ENCODE results near the gene ZFYVE19. TPM values are rescaled to one million over a fixed set of nuclear protein-coding genes. Genes with fewer than 3 reads are reported as not detected.

The ZFYVE19 gene
- total and polyA plus RNA-seq, 2 donors (not counting 3 experiments of a cell fraction or from before 2014, with no cell fraction given): 29.7 to 47.2 TPM

- CTCF ChIA-PET: no interaction called here
- no peak overlapping the region for H3K4me3 ChIP-seq (replicated peaks in 1 of 3; ENCODE audit: insufficient read depth in 1 of 3, low read depth in 1 of 3, low read length in 3 of 3)
- POLR2A ChIA-PET: no interaction called here
- intact Hi-C loops (cut with micrococcal nuclease) (no loop called here), dilution Hi-C loops (cut with MboI; ENCODE audit: extremely low pct_ligation_motif_present, low sequenced_read_pairs) (no loop called here)
- no peaks in the 10 kb centered on the region for H3K79me2 ChIP-seq (ENCODE audit: control insufficient read depth, insufficient read depth, low read length)
- H3K27me3 ChIP-seq (ENCODE audit: control insufficient read depth in 2 of 2, insufficient read depth in 2 of 2, low read length in 2 of 2): no peaks in the 10 kb centered on the region
- H3K9ac ChIP-seq (replicated peaks; ENCODE audit: extremely low read depth, insufficient read depth, low read length): no peak overlapping the region
- no peak for FAIRE-seq
- no peaks in the 10 kb centered on the region for H3K9me3 ChIP-seq (replicated peaks; ENCODE audit: control insufficient read depth, insufficient read depth, low read length)
- H4K20me1 ChIP-seq (replicated peaks; ENCODE audit: control insufficient read depth, extremely low read depth, insufficient read depth, low read length): no peaks in the 10 kb centered on the region
- peaks cover 14% of the 10 kb centered on the region for H3K4me1 ChIP-seq (ENCODE audit: control insufficient read depth, extremely low read depth, insufficient read depth, low read length)
- no peak for TF ChIP-seq EZH2 (IDR thresholded peaks at IDR 0.05; ENCODE audit: borderline replicate concordance, low read depth, low read length, severe bottlenecking)
- no peak for TF ChIP-seq GATA2 (IDR thresholded peaks at IDR 0.05; ENCODE audit: insufficient read depth, insufficient read length, low read depth, low read length)
- TF ChIP-seq POLR2AphosphoS5 (IDR thresholded peaks at IDR 0.05; ENCODE audit: insufficient read depth, low read depth, low read length): no peak
- no peak for TF ChIP-seq POLR2A (IDR thresholded peaks at IDR 0.05; ENCODE audit: low read depth, low read length)
- no peak for TF ChIP-seq FOS (IDR thresholded peaks at IDR 0.05; ENCODE audit: borderline replicate concordance, insufficient read depth, low read length)
- TF ChIP-seq MYC (IDR thresholded peaks at IDR 0.05; ENCODE audit: low read depth, low read length): no peak
- no peak for TF ChIP-seq JUN (IDR thresholded peaks at IDR 0.05; ENCODE audit: borderline replicate concordance, insufficient read depth, insufficient read length, low read depth)
- no peak for TF ChIP-seq MAX (IDR thresholded peaks at IDR 0.05; ENCODE audit: insufficient read depth, insufficient read length)
- no peak for TF ChIP-seq CTCF (IDR thresholded peaks at IDR 0.05; ENCODE audit: extremely low read depth in 1 of 2, insufficient read depth in 1 of 2, low read depth in 1 of 2, low read length in 2 of 2)
- H3K36me3 ChIP-seq (ENCODE audit: control insufficient read depth in 2 of 2, extremely low read depth in 1 of 2, insufficient read depth in 2 of 2, low read length in 2 of 2): peaks cover 0 to 32% of the 10 kb centered on the region in 2 experiments
- no TSS peak for BruUV-seq (replicated peaks)
- H3K4me2 ChIP-seq (ENCODE audit: insufficient read depth, low read length): no peak overlapping the region
- no peaks in the 10 kb centered on the region for H3K9me1 ChIP-seq (replicated peaks; ENCODE audit: control insufficient read depth, extremely low read depth, insufficient read depth, low read length)
- H3K27ac ChIP-seq (ENCODE audit: insufficient read depth, low read depth, low read length): no peak overlapping the region
- H2AFZ ChIP-seq (ENCODE audit: low read depth, low read length): no peak overlapping the region
- no peak for DNase-seq (ENCODE audit: low read depth, low spot score)
Observed at GRCh38 chr15:40773902-40774301, 33.0 kb upstream of the ZFYVE19 start.

Measured in endothelial cell of umbilical vein (primary cell).